H1 (cell line): ENCODE data around the gene WDR59. TPM values are rescaled to one million over a fixed set of nuclear protein-coding genes. Genes with fewer than 3 reads are reported as not detected.

Experiments
- ASH2L ChIP-seq: fragments of 200-600, 300-600 bp; sonication (generic); IDR thresholded peaks from one replicate; pipeline ENCODE4 v1.7.1; 2017; ENCODE audit warnings: low read length
- CHD7 ChIP-seq: fragments of 300-600 bp; sonication (generic); IDR thresholded peaks from 2 replicates; pipeline ENCODE4 v1.7.1; 2012; ENCODE audit warnings: low read length, moderate library complexity, mild to moderate bottlenecking, inconsistent platforms; ENCODE audit not compliant: insufficient replicate concordance
- JUND ChIP-seq: IDR thresholded peaks from 2 replicates; pipeline ENCODE4 v1.6.1; 2011; ENCODE audit warnings: mild to moderate bottlenecking, improper control_type of control experiment, low read length
- KDM4A ChIP-seq: IDR thresholded peaks from one replicate; pipeline ENCODE4 v1.7.1; 2012; ENCODE audit warnings: low read depth, mild to moderate bottlenecking, moderate library complexity, low read length, inconsistent platforms; ENCODE audit not compliant: severe bottlenecking
- SIRT6 ChIP-seq: IDR thresholded peaks from one replicate; pipeline ENCODE4 v1.7.1; 2012; ENCODE audit warnings: low read length, inconsistent platforms
- SUZ12 ChIP-seq: fragments of 200-600 bp; sonication (generic); IDR thresholded peaks from 2 replicates; pipeline ENCODE4 v1.6.1; 2012; ENCODE audit warnings: mild to moderate bottlenecking, inconsistent platforms, low read length, moderate library complexity, mixed read lengths
- TAF1 ChIP-seq: IDR thresholded peaks from 2 replicates; pipeline ENCODE4 v1.6.1; 2011; ENCODE audit warnings: mild to moderate bottlenecking, low read depth, low read length
- polyA plus RNA-seq, 7 experiments: library from polyadenylated mRNA; depleted of rRNA in 3 of 7; stranded (reverse) in 5 of 7; unstranded in 2 of 7; fragments of >200 nt in 5 of 7; fragments of 200-250 nt in 2 of 7; gene quantifications; 1 replicate in 5 of 7; 2 replicates in 1 of 7; 4 replicates in 1 of 7; pipeline versions ENCODE4 v1.2.1 to v1.2.3, GENCODE V29; 2011 to 2013; ENCODE audit warnings: missing spikeins in 2 of 7, mixed read lengths in 2 of 7
- total RNA-seq: library from RNA; stranded (reverse); fragmentation: NEBNext Ultra II Directional; extraction: Animal tissue kit (Norgen Biotek cat#: 25700); gene quantifications from 2 replicates; pipeline ENCODE4 v1.2.1, GENCODE V29; 2021

WDR59 gene
- total and polyA plus RNA-seq, 2 of the 8 experiments (the other 6 are each of a cell fraction or from before 2014, with no cell fraction given), result 84.2 to 124 TPM

- TF ChIP-seq CHD7 (no peak), JUND (no peak), ASH2L (no peak), SIRT6 (no peak), SUZ12 (no peak), KDM4A (no peak), TAF1 (no peak)
- TF ChIP-seq, all 59 proteins: peak for 0
Observed at GRCh38 chr16:74836111-74836671, 148.7 kb downstream of the WDR59 start (continued).
